Choroid plexus epithelial cell (primary cell): ENCODE data around the gene POLR2J.

Source experiments
- DNase-seq: peaks from one replicate; pipeline ENCODE4 v3.0.0-alpha.2; 2010; ENCODE audit warnings: low read depth
- H3K4me3 ChIP-seq: 2 replicates; pipeline ENCODE4 v1.5.1; 2011; ENCODE audit warnings: low read depth, mild to moderate bottlenecking, control low read depth, low read length, moderate library complexity
- TF ChIP-seq, protein P1 (sequence below): conservative IDR thresholded peaks from 2 replicates; pipeline ENCODE4 v1.5.1; 2011; ENCODE audit warnings: low read depth, mild to moderate bottlenecking, control low read depth, inconsistent platforms, low read length, moderate library complexity

Gene POLR2J

DNA sequence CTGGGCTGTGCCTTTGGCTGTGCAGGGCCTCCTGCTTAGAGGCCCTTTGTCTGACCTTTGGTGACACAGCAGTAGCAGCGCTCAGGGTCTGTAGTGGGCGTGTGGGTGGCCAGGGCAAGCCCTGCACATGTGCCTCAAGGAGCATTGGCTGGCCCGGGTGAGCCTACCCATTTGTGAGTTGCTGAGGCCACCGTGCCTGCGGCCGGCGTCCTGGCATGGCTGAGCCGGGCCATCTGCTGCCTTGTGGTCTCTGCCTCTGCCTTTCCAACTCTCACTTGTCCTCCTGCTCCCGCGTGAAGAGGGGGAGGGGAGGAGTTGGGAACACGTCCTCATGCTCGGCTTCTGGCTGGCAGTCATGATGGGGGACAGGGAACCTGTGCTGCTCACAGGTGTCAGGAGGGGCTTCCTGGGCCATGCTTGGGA lies 54.6 kb downstream of the POLR2J start:
- DNase-seq = no peak
- no peak overlapping the region for H3K4me3 ChIP-seq
- TF ChIP-seq, protein P1, sequence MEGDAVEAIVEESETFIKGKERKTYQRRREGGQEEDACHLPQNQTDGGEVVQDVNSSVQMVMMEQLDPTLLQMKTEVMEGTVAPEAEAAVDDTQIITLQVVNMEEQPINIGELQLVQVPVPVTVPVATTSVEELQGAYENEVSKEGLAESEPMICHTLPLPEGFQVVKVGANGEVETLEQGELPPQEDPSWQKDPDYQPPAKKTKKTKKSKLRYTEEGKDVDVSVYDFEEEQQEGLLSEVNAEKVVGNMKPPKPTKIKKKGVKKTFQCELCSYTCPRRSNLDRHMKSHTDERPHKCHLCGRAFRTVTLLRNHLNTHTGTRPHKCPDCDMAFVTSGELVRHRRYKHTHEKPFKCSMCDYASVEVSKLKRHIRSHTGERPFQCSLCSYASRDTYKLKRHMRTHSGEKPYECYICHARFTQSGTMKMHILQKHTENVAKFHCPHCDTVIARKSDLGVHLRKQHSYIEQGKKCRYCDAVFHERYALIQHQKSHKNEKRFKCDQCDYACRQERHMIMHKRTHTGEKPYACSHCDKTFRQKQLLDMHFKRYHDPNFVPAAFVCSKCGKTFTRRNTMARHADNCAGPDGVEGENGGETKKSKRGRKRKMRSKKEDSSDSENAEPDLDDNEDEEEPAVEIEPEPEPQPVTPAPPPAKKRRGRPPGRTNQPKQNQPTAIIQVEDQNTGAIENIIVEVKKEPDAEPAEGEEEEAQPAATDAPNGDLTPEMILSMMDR = no peak
